NT2/D1 (cell line): ENCODE results near the gene SIK2.

ENCODE experiments used
- YY1 ChIP-seq: IDR thresholded peaks from 2 replicates; pipeline ENCODE4 v1.6.1; 2011; ENCODE audit not compliant: insufficient read length, insufficient read depth
- ZNF274 ChIP-seq: IDR thresholded peaks from 2 replicates; pipeline ENCODE4 v1.6.1; 2011; ENCODE audit warnings: mild to moderate bottlenecking, low read depth, low read length

DNA sequence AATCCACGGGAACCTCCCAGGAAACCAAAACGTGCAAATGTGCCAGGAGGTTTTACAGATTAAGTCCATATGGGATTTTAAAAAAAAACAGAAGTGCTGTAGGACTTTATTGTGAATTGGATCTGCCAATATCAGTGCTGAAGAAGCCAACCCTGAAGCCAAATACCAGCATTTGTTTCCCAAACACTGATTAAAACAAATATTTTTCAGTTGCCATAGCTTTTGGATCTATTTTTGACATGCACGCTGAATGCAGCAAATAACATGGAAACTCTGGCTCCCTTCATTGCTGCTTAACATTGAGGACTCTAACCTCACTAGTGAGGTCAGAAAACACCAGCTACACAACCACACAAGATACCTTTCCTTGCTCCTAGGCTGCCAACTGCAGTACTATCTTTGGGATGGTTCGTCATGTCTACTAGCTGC lies 28.4 kb upstream of the SIK2 start:
- TF ChIP-seq ZNF274 (no peak), YY1 (no peak)
